Epithelial cell of esophagus (primary cell): ENCODE measurements around the gene IQCM.

Experiments
- DNase-seq: peaks from one replicate; pipeline ENCODE4 v3.0.0; 2010; ENCODE audit warnings: low read depth
- H3K4me3 ChIP-seq: 2 replicates; pipeline ENCODE4 v1.5.1; 2011; ENCODE audit warnings: mild to moderate bottlenecking, low read length, control low read depth
- TF ChIP-seq, protein P1 (sequence below): IDR thresholded peaks from 2 replicates; pipeline ENCODE4 v1.5.1; 2011; ENCODE audit warnings: low read depth, mild to moderate bottlenecking, low read length, control low read depth, inconsistent platforms; ENCODE audit not compliant: insufficient read depth; ENCODE audit errors: missing control alignments

IQCM gene

DNA sequence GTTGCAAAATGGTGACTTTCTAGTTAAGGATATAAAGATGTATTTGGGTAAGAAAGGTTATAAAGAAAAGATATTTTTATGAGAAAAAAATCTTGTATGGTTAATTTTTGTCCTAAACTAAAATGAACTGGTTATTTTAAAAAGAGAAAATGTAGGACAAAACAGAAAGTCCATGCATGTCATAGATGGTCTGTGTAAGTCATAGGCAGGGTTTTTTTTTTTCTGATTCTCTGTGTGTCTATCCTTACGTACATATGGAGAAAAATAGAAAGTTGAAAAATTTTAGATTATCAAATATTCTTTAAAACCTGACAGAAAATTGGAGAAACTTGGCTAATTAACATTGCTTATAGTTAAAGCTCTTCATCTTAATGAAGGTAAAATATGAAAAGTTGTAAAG, 493.4 kb downstream of the IQCM start:
- H3K4me3 ChIP-seq, result no peak overlapping the region
- TF ChIP-seq, protein P1, sequence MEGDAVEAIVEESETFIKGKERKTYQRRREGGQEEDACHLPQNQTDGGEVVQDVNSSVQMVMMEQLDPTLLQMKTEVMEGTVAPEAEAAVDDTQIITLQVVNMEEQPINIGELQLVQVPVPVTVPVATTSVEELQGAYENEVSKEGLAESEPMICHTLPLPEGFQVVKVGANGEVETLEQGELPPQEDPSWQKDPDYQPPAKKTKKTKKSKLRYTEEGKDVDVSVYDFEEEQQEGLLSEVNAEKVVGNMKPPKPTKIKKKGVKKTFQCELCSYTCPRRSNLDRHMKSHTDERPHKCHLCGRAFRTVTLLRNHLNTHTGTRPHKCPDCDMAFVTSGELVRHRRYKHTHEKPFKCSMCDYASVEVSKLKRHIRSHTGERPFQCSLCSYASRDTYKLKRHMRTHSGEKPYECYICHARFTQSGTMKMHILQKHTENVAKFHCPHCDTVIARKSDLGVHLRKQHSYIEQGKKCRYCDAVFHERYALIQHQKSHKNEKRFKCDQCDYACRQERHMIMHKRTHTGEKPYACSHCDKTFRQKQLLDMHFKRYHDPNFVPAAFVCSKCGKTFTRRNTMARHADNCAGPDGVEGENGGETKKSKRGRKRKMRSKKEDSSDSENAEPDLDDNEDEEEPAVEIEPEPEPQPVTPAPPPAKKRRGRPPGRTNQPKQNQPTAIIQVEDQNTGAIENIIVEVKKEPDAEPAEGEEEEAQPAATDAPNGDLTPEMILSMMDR, result no peak
- DNase-seq, result no peak

DNA sequence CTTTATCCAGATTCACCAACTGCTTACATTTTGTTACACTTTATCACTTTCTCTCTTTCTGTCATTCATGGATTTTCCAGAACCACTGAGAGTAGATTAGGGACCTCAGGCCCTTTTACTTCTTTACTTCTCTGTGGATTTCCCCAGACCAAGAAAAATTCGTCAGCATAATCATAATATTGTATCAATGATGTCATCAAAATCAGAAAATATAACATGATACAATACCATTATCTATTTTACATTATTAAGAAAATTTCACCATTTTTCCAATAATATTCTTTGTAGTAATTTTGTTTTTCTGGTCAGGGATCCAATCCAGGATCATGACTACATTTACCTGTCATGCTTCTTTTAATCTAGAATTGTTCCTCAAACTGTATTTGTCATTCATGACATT, 494.2 kb downstream of the IQCM start:
- TF ChIP-seq, protein P1, result no peak
- H3K4me3 ChIP-seq, result no peak overlapping the region
- DNase-seq, result no peak

DNA sequence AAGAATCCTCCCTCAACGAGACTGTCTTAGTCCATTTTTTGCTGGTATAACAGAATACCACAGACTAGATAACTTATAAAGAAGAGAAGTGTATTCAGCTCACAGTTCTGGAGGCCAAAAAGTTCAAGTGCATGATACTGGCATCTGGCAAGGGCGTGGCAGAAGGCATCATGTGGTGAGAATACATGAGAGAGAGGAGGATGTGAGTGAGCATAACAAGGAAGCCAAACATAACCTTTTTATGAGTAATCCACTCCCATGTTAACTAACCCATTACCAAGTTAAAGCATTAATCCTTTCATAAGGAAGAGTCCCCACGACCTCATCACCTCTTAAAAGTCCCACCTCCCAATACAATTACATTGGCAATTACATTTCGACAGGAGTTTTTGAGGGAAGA, 504.6 kb downstream of the IQCM start:
- no peak overlapping the region for H3K4me3 ChIP-seq
- TF ChIP-seq, protein P1, result no peak
- peak; percentile 42 for DNase-seq

DNA sequence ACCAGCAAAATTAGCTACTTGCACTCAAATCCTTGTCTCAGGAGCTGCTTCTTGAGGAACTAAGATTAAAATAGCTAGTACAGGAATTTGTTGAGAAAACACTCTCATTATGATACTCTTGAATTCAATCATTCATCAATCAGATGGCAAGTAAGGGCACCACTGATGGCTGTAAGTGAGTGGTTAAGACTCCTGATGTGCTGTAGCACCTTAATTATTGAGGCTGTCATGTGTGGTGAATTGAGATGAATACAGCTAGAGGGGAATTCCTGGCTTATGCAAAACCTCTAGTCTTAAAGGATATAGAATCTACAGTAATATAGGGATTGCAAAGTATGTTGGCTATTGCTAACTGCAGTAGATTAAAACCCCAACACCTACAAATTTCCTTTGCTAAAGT, 509.1 kb downstream of the IQCM start:
- TF ChIP-seq, protein P1, result no peak
- DNase-seq, result peak; percentile 11

More for the DNA sequence above, 509.1 kb downstream of the IQCM start:
- no peak overlapping the region for H3K4me3 ChIP-seq
